ENCODE results near the gene IGF1R.

- TF ChIP-seq CTCF (IDR thresholded peaks at IDR 0.05; ENCODE audit: low read depth, low read length) (no peak), EZH2phosphoT487 (IDR thresholded peaks at IDR 0.05; ENCODE audit: low read depth) (no peak)
These were observed 92.0 kb downstream of the IGF1R start for GRCh38 chr15:98740295-98740694.
